ENCODE data around the gene OR52H1. TPM values are rescaled to one million over a fixed set of nuclear protein-coding genes. Genes with fewer than 3 reads are reported as not detected.
A peak's percentile ranks its signal among the peaks of the same experiment; 100 is the strongest.

OR52H1 gene
- total and polyA plus RNA-seq, 9 of the 15 experiments (the other 6 are each of a cell fraction or from before 2014, with no cell fraction given) = 0.15 TPM; not detected in 8

DNA sequence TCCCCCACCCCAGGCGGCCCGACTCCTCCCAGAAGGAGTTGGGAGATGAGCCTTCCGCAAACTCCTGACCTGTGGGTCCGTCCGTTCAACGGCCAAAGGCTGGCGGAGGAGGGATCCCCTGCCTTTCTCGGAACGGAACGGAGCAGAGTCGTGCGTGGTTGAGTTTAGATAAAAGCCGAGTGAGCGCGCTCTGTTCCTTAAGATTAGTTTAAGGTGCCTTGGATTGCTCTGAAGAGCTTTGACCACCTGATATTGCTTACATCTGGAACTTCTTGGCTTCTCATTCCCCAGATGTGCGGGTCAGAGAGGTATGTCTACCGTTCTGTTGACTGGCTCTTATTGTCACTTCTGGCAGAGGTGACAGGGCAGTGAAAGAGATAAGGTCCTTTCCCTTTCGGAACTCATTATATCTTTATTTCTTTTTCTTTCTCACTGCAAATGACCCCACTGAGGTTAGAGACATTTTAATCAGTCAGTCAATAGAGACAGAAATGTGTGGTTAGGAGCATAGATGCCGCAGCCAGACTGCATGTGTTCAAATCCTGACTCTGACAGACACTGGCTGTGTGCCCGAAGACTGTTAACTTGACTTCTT lies 48.4 kb upstream of the OR52H1 start, which contains the start of gene TRIM6 (continued):
- TF ChIP-seq NR3C1 (CRISPR knock-in tag; IDR thresholded peaks at IDR 0.05) (no peak), ZNF655 (CRISPR knock-in tag; IDR thresholded peaks at IDR 0.05) (no peak), ZNF24 (IDR thresholded peaks at IDR 0.05) (no peak), SLC30A9 (CRISPR knock-in tag; IDR thresholded peaks at IDR 0.05) (no peak), RCOR1 (IDR thresholded peaks at IDR 0.05; ENCODE audit: borderline replicate concordance in 1 of 2, low read depth in 2 of 2, low read length in 2 of 2) (peak; percentile 78 to 85; a peak in 3 of 4 replicates), DDX20 (tag; IDR thresholded peaks at IDR 0.05; ENCODE audit: low read depth) (no peak), ZNF232 (CRISPR knock-in tag; IDR thresholded peaks at IDR 0.05) (no peak), POLR2H (tag; IDR thresholded peaks at IDR 0.05; ENCODE audit: low read depth) (peak; percentile 59; the same call in 1 of the 2 replicates), SP1 (CRISPR knock-in tag; IDR thresholded peaks at IDR 0.05) (peak; percentile 50; the same call in 1 of the 2 replicates), NCOA2 (IDR thresholded peaks at IDR 0.05; ENCODE audit: partially characterized antibody in 2 of 2) (no peak), FOS (IDR thresholded peaks at IDR 0.05; ENCODE audit: extremely low read depth, insufficient read length) (no peak), CBX2 (IDR thresholded peaks at IDR 0.05; ENCODE audit: insufficient read depth, low read length, poor library complexity, severe bottlenecking) (no peak), BRF2 (IDR thresholded peaks at IDR 0.05; ENCODE audit: borderline replicate concordance, insufficient read depth, insufficient read length) (no peak), PURB (CRISPR knock-in tag; IDR thresholded peaks at IDR 0.05; ENCODE audit: low read depth) (no peak), ZNF699 (CRISPR knock-in tag; IDR thresholded peaks at IDR 0.05; ENCODE audit: insufficient replicate concordance) (no peak), ZNF239 (CRISPR knock-in tag; IDR thresholded peaks at IDR 0.05) (no peak), KAT8 (IDR thresholded peaks at IDR 0.05; ENCODE audit: low read depth) (no peak), SETDB1 (IDR thresholded peaks at IDR 0.05; ENCODE audit: low read length) (no peak), ESRRB (CRISPR knock-in tag; IDR thresholded peaks at IDR 0.05; ENCODE audit: borderline replicate concordance) (no peak)
- TF ChIP-seq, protein P1, sequence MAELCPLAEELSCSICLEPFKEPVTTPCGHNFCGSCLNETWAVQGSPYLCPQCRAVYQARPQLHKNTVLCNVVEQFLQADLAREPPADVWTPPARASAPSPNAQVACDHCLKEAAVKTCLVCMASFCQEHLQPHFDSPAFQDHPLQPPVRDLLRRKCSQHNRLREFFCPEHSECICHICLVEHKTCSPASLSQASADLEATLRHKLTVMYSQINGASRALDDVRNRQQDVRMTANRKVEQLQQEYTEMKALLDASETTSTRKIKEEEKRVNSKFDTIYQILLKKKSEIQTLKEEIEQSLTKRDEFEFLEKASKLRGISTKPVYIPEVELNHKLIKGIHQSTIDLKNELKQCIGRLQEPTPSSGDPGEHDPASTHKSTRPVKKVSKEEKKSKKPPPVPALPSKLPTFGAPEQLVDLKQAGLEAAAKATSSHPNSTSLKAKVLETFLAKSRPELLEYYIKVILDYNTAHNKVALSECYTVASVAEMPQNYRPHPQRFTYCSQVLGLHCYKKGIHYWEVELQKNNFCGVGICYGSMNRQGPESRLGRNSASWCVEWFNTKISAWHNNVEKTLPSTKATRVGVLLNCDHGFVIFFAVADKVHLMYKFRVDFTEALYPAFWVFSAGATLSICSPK (IDR thresholded peaks at IDR 0.05; ENCODE audit: borderline replicate concordance) = no peak
- TF ChIP-seq, protein P2, sequence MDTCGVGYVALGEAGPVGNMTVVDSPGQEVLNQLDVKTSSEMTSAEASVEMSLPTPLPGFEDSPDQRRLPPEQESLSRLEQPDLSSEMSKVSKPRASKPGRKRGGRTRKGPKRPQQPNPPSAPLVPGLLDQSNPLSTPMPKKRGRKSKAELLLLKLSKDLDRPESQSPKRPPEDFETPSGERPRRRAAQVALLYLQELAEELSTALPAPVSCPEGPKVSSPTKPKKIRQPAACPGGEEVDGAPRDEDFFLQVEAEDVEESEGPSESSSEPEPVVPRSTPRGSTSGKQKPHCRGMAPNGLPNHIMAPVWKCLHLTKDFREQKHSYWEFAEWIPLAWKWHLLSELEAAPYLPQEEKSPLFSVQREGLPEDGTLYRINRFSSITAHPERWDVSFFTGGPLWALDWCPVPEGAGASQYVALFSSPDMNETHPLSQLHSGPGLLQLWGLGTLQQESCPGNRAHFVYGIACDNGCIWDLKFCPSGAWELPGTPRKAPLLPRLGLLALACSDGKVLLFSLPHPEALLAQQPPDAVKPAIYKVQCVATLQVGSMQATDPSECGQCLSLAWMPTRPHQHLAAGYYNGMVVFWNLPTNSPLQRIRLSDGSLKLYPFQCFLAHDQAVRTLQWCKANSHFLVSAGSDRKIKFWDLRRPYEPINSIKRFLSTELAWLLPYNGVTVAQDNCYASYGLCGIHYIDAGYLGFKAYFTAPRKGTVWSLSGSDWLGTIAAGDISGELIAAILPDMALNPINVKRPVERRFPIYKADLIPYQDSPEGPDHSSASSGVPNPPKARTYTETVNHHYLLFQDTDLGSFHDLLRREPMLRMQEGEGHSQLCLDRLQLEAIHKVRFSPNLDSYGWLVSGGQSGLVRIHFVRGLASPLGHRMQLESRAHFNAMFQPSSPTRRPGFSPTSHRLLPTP (IDR thresholded peaks at IDR 0.05; ENCODE audit: borderline replicate concordance, extremely low read depth, insufficient read length) = no peak
